Jurkat, Clone E6-1 (cell line): ENCODE results near the gene MID1IP1.

Source experiments
- DNase-seq: peaks from one replicate; pipeline ENCODE4 v3.0.0-alpha.2; 2011; ENCODE audit warnings: low read depth, low spot score
- H3K4me3 ChIP-seq: 2 replicates; pipeline ENCODE4 v1.5.1; 2011; ENCODE audit warnings: mild to moderate bottlenecking, low read length, control low read depth, moderate library complexity

Gene MID1IP1

GRCh38 chrX:38807873-38808272 lies 6.6 kb downstream of the MID1IP1 start:
- no peak overlapping the region for H3K4me3 ChIP-seq
- no peak for DNase-seq

DNA sequence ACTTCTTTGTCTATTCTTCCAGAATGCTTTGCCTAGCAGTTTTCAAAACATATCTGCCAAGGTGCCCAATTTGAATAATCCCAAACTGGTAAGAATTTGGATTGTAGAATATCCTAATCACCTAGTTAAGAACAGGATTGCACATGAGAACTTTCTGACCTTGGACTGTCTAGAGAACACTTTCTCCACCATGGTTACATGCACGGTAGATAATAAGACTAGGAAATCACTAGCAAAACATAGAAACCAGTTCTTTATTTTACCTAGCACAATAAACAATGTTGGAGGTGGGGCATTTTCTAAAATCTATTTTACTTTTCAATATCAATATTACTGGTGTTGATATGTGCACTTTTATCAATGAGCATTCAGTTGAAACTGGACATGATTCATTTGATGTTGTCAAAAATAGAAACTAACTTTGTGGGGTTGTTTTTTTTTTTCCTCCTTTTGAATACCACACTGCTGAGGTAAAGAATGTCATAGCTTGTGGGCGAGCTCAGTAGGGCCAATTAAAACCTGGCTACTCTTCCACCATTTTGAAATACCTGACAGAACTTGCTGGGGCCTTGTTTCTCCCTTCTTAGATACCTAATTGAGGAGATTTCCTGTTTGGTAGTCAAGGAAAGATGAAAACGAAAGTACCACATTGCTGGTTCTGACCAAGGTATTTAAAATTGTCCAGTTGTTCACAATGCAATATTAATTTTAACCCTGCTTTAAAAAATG lies 10.4 kb downstream of the MID1IP1 start:
- no peak for DNase-seq
- H3K4me3 ChIP-seq = no peak overlapping the region

- H3K4me3 ChIP-seq = no peak overlapping the region
- DNase-seq = no peak
Observed at GRCh38 chrX:38816155-38816554, 14.9 kb downstream of the MID1IP1 start.

GRCh38 chrX:38817004-38817703 lies 15.9 kb downstream of the MID1IP1 start:
- DNase-seq = no peak
- H3K4me3 ChIP-seq = no peak overlapping the region

GRCh38 chrX:38819163-38819562 lies 17.9 kb downstream of the MID1IP1 start:
- no peak for DNase-seq
- no peak overlapping the region for H3K4me3 ChIP-seq

DNA sequence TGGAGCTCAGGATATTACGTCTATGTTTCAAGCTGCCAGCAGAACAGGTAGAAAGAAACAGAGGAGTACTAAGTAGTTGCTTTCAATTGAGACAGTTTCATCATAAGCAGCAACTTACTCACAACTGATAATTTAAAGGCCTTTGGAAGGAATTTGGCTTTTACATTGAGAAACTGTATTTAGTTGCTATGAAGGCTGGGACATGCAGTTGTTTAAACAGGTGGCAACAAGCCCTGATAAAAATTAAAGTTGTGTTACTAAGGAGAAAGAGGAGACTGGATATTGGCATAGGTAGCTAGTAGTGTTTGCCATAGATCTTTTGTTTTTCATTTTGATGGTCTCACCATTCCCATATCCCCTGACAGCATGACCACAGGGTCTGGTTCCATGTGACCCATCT lies 18.4 kb downstream of the MID1IP1 start:
- no peak overlapping the region for H3K4me3 ChIP-seq
- DNase-seq = no peak

DNA sequence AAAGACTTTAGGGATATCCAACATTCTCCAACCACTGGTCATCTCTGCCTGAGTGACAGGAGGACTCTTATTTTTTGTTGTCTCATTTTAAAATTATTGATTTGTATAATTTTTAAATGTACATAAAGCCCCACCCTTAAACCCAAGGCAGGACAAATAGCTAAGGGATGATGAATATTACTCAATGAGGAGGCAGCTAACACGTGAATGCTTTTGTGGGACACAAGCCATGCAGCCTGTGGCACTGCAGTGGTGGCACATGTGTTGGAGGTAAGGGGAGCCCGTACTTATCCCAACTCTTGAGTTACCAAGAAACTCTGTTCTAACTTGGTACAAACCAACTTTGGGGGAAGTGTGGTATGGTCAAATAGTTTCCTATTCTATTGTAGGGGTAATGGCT lies 19.5 kb downstream of the MID1IP1 start:
- no peak overlapping the region for H3K4me3 ChIP-seq

GRCh38 chrX:38824176-38824575 lies 22.9 kb downstream of the MID1IP1 start:
- no peak overlapping the region for H3K4me3 ChIP-seq
- DNase-seq = no peak

More for the DNA sequence above, 19.5 kb downstream of the MID1IP1 start:
- DNase-seq = no peak

DNA sequence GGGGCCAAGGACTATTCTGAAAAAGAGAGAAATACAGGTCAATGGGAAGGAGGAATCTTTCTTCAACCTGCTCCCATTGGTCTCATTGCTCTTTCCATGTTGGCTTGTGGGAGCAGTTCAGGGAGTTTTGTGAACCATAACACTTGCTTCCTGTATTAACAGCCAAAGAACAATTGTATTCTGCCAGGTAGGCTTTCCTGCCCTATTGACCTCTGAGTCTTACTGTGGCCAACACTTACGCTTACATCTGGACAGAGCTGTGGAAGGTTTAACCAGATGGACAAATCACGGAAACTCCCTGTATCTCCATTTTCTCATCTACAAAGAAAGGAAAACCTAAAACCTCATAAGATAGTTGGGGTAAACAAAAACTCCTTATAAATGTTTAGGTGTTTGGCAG lies 30.7 kb downstream of the MID1IP1 start:
- H3K4me3 ChIP-seq = no peak overlapping the region
- no peak for DNase-seq

GRCh38 chrX:38837389-38837788 lies 36.1 kb downstream of the MID1IP1 start:
- H3K4me3 ChIP-seq = no peak overlapping the region
- no peak for DNase-seq

DNA sequence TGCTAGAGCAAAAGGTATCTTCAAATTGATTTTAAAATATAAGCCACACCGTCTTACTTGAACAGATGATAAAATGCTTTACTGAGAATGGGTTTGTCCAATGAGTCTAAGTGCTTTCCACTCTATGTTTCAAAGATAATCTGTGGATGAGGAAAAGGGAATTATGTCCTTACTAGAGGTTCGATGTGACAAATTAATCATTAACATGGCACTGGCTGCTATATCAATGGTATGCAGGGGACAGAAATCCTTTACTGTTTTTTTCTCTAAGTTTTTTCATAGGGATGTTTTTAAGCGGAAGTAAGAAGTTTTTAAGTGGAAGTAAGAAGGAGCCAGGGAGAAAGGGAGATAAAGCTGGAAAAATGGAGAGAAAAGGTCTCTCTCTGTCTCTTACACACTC lies 38.0 kb downstream of the MID1IP1 start:
- no peak for DNase-seq
- no peak overlapping the region for H3K4me3 ChIP-seq

- no peak for DNase-seq
- no peak overlapping the region for H3K4me3 ChIP-seq
Observed at GRCh38 chrX:38839944-38840343, 38.7 kb downstream of the MID1IP1 start.

- no peak overlapping the region for H3K4me3 ChIP-seq
- DNase-seq = no peak
Observed at GRCh38 chrX:38841750-38842149, 40.5 kb downstream of the MID1IP1 start.

DNA sequence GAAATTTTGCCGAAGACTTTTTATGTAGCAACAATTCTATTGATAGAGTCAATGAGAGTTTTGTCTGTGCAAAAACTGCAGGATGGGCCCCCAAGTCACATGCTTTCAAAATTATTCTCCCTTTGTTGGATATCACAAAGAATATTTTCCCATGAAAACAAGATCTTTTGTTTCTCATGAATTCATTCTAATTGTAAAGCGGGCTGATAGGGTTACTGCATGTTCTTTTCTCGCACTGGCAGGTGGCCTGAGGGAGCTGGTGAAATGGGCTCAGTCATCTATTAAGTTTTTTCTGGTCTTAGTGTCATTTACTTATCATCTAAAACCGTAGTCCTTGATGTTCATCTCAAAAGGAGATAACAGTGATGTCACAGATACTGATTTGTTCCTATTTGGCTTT lies 44.2 kb downstream of the MID1IP1 start:
- H3K4me3 ChIP-seq = no peak overlapping the region
- no peak for DNase-seq

- DNase-seq = no peak
- H3K4me3 ChIP-seq = no peak overlapping the region
Observed at GRCh38 chrX:38847206-38847902, 46.1 kb downstream of the MID1IP1 start.

DNA sequence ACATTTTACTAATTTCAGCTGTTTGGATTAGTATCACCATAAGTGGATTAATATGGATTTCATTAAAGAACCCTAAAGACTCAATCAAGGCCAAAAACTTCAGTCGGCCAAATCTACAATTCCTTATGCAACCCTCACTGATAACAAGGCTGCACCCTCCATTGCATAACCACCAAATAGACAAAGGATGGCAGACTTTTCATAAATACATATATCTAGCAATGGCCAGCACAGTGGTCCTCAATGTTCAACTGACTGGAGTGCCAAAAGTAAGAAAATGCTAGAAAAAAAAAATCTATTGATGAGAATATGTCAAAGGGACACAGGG lies 46.6 kb downstream of the MID1IP1 start:
- no peak for DNase-seq
- H3K4me3 ChIP-seq = no peak overlapping the region

GRCh38 chrX:38848671-38849455 lies 47.6 kb downstream of the MID1IP1 start:
- DNase-seq = no peak
- no peak overlapping the region for H3K4me3 ChIP-seq

DNA sequence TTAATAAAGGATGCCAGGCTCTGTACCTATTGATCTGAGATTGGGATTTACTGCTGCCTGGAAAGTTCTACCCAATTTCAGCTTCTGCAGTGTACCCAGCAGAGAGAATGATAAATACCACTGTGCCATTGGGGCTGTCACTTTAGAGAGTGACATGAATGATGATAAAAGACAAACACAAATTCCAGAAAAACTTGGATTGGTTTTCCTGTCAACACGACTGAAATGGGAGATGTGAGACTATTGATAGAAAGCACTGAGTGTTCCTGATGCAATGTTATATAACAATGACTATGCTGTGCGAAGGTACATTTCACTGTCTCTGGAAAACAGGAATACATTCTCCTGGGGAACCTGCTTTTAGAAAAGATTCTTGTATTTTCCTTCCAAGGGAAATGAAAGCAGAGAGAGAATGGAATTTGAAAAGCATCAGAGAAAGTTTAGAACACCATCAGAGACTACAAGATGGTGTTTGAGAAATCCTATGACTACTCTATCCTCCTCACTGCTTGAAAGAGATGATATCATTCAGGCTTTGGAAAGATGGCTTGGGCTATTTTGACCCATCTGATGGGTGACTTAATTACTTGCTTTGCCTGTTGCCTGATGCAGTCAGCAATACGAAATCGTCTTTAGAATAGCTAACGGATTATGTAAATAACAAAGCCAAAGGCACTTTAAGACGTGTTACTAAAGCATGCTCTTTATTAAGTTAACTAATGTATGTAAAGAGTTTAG lies 49.7 kb downstream of the MID1IP1 start:
- H3K4me3 ChIP-seq = no peak overlapping the region
- no peak for DNase-seq

- no peak for DNase-seq
- H3K4me3 ChIP-seq = no peak overlapping the region
Observed at GRCh38 chrX:38854305-38854704, 53.0 kb downstream of the MID1IP1 start.
